HG03045 (cell line): Measurements from ENCODE around the gene SERPINE1.
"Not testable (repeated sequence)": the region's sequence is repeated elsewhere in the genome, so short reads cannot be mapped to it uniquely, and the experiment has no call there.

Experiments used
- ATAC-seq: cut with Tn5 transposase; IDR thresholded peaks from one replicate; pipeline ENCODE4 v1.9.1; 2021; ENCODE audit warnings: mild to moderate bottlenecking, moderate library complexity; ENCODE audit not compliant: unreplicated experiment

The SERPINE1 gene

DNA sequence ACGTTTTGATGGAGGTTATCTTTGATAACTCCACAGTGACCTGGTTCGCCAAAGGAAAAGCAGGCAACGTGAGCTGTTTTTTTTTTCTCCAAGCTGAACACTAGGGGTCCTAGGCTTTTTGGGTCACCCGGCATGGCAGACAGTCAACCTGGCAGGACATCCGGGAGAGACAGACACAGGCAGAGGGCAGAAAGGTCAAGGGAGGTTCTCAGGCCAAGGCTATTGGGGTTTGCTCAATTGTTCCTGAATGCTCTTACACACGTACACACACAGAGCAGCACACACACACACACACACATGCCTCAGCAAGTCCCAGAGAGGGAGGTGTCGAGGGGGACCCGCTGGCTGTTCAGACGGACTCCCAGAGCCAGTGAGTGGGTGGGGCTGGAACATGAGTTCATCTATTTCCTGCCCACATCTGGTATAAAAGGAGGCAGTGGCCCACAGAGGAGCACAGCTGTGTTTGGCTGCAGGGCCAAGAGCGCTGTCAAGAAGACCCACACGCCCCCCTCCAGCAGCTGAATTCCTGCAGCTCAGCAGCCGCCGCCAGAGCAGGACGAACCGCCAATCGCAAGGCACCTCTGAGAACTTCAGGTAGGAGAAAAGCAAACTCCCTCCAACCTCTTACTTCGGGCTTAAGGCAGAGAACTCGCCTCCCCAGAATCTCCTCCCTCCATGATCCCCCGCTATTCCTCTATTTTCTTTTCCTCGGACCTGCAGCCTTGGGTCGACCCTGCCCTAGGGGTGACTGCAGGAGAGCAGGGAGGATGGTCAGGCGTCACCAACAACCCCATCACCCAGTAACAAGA, at the start of gene SERPINE1:
SERPINE1 (plus strand) TSS at position 454 of the 809 bp plus-strand sequence. CDS start 1,290 bp downstream, outside the sequence.
- no peak for ATAC-seq

DNA sequence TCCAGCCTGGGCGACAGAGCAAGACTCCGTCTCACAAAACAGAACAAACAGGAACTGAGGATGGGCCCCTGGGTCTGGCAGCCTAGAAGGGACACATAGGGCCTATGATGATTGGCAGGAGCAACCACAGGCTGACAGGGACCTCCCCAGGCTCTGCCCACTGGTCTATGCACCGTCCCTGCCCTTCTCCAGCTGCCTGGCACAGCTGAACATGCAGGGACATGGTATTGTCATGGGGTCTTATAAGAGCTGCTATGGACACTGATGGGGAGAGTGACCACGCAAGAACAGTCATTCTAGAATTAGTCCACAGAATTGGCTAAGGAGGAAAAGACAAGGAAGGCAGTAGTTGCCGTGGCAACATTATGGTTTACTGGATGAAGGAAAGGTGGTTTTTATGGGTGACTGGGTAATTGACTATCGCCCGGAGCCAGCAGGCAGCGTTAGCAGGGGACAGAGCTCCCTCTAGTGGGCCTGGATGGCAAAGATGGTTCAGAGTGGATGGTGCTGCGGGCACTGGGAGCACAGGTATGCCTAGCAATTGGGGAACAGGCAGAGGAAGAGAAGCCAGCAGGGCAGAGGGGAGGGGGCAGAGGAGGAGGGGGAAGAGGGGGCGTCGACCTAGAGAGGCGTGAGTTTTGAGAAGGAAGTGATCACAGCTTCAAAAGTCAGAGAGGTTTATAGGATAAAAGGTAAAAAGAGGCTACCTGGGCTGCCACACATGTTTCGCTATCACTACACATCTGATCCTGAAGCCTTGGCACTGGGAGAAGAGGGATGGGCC, 49.4 kb upstream of the SERPINE1 start:
- peak; percentile 76 for ATAC-seq

DNA sequence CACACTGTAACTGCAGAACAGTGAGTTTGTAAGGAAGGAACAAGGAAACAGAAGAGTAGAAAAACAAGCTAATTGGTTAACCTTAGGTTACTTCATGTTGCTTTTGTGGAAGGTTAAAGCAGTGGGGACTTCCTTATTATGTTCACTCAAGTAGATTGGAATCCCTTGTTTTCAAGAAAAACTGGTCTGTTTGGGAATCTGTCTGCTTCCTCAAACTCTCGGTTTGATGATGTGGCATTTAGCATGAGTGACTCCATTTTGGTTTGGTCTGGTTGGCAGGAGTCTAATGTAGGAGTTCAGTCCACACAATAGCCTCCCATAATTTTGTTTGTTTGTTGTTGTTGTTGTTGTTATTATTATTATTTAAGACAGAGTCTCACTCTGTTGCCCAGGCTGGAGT, 45.5 kb upstream of the SERPINE1 start:
- ATAC-seq: no peak

DNA sequence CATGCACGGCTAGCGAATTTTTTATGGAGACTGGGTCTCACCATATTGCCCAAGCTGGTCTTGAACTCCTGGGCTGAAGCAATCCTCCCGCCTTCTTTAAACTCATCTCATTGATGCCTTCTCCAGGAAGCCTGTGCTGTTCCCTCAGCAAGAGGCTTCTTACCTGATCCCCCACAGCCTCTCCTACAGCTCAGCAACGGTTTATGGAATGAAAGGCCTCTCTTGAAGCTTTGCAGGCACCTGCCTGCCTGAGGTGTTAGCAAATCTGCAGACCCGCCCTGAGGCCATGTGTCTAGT, 42.1 kb upstream of the SERPINE1 start:
- ATAC-seq: no peak

DNA sequence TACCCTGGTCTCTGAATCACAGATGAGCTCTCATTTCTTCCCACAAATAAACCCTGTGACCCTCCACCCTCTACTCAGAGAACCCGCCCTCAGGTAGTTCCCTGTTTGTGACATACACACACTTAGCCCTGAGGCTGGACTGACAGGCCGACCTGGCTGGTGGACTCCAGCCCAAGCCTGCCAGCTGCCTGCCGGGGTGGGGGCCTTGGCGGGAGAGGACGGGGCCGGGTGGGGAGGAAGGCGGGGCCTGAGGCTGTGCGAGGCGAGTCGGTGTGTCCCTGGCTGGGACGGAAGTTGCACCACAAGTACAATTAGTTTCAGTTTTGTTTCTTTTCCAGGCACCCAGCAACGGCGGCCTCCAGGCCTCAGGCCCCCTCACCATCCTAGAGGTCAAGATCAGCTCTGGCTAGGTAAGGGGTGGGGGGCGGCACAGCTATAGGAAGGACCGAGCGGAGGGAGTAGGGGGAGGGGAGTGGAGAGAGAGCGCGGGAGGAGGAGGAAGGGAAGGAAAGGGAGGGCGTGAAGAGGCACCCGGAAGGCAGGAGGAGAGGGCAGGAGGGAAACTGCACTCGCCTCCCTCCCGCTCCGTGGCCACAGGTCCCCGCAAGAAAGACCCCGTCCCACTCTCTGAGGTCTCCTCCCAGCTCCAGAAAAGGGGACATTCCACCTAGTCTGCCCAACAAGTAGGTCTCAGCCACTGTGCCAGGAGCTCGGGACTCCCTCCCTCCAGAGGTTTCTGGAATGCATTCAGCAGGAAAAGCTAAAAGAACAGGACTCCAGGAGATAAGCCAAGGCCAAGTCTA, 41.5 kb upstream of the SERPINE1 start, which contains the start of gene TRIM56:
TRIM56 (plus strand) TSS at position 320 of the 803 bp plus-strand sequence. CDS start 1,832 bp downstream, outside the sequence.
- peak; percentile 79 for ATAC-seq

DNA sequence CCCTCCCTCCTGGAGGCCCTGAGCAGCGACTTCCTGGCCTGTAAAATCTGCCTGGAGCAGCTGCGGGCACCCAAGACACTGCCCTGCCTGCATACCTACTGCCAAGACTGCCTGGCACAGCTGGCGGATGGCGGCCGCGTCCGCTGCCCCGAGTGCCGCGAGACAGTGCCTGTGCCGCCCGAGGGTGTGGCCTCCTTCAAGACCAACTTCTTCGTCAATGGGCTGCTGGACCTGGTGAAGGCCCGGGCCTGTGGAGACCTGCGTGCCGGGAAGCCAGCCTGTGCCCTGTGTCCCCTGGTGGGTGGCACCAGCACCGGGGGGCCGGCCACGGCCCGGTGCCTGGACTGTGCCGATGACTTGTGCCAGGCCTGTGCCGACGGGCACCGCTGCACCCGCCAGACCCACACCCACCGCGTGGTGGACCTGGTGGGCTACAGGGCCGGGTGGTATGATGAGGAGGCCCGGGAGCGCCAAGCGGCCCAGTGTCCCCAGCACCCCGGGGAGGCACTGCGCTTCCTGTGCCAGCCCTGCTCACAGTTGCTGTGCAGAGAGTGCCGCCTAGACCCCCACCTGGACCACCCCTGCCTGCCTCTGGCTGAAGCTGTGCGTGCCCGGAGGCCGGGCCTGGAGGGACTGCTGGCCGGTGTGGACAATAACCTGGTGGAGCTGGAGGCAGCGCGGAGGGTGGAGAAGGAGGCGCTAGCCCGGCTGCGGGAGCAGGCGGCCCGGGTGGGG, 39.4 kb upstream of the SERPINE1 start:
- no peak for ATAC-seq

DNA sequence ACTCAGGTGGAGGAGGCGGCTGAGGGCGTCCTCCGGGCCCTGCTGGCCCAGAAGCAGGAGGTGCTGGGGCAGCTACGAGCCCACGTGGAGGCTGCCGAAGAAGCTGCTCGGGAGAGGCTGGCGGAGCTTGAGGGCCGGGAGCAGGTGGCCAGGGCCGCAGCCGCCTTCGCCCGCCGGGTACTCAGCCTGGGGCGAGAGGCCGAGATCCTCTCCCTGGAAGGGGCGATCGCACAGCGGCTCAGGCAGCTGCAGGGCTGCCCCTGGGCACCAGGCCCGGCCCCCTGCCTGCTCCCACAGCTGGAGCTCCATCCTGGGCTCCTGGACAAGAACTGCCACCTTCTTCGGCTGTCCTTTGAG, 38.9 kb upstream of the SERPINE1 start:
- no peak for ATAC-seq

DNA sequence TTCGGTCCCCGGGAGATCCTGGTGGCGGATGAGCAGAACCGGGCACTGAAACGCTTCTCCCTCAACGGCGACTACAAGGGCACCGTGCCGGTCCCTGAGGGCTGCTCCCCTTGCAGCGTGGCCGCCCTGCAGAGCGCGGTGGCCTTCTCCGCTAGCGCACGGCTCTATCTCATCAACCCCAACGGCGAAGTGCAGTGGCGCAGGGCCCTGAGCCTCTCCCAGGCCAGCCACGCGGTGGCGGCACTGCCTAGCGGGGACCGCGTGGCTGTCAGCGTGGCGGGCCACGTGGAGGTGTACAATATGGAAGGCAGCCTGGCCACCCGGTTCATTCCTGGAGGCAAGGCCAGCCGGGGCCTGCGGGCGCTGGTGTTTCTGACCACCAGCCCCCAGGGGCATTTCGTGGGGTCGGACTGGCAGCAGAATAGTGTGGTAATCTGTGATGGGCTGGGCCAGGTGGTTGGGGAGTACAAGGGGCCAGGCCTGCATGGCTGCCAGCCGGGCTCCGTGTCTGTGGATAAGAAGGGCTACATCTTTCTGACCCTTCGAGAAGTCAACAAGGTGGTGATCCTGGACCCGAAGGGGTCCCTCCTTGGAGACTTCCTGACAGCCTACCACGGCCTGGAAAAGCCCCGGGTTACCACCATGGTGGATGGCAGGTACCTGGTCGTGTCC, 37.9 kb upstream of the SERPINE1 start:
- ATAC-seq: no peak

DNA sequence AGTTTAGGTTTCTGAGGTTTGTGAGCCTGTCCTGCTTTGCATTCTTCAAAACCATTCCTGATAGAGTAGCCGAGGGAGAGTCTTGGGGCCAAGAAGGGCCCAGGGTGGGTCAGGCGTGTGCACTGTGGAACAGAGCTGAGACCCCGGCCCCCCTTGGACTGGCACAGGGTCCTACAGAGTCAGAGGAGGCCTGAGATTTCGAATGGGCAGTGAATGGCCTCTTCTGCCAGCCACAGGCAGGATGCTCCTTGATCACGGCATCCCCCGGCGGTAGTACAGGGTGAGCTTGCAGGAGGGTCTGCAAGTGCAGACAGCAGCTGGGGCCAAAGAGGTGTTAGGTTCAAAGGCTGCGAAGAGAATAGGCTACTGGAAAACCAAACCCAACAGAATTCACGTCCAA, 37.0 kb upstream of the SERPINE1 start:
- no peak for ATAC-seq

DNA sequence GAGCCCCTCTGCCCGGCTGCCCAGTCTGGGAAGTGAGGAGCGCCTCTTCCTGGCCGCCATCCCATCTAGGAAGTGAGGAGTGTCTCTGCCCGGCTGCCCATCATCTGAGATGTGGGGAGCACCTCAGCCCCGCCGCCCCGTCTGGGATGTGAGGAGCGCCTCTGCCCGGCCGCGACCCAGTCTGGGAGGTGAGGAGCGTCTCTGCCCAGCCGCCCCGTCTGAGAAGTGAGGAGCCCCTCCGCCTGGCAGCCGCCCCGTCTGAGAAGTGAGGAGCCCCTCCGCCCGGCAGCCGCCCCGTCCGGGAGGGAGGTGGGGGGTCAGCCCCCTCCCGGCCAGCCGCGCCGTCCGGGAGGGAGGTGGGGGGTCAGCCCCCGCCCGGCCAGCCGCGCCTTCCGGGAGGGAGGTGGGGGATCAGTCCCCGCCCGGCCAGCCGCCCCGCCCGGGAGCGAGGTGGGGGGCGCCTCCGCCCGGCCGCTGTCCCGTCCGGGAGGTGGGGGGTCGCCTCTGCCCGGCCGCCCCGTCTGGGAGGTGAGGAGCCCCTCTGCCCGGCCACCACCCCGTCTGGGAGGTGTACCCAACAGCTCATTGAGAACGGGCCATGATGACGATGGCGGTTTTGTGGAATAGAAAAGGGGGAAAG, 34.5 kb upstream of the SERPINE1 start:
- not testable (repeated sequence) for ATAC-seq

DNA sequence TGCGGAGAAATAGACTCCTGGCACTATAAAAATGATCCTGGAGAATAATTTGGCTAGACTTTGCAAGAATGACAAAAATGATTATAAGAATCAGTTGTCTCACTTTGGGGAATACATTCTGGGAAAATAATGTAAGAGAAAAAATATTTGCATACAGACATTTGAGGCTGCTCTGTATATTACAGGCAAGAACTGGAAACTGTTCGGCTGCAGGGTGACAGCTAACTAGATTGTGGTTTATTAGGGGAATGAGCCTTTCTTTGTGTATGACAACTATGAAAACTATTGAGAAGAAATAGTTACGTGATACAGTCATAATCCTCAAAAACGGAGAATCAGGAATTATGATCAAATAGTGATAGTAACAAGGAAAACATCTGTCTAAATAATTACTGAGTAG, 33.0 kb upstream of the SERPINE1 start:
- no peak for ATAC-seq

DNA sequence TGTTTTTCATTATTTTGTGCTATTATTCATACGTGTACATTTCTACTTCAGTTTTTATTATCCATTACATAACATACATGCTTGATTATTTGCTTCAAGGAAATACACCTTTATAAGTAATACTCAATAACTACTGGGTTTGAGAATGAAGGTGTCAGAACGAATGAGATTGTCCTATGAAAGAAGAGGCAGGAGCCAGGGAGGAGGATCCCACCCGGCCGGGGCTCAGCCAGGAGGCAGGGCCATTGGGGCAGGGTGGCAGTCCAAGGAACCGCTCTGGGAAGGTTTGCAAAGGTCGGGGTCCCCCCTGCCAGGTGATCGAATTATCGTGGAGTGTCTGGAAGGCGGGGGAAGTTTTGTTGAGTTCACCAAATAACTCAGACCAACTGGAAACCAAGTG, 32.5 kb upstream of the SERPINE1 start:
- no peak for ATAC-seq

DNA sequence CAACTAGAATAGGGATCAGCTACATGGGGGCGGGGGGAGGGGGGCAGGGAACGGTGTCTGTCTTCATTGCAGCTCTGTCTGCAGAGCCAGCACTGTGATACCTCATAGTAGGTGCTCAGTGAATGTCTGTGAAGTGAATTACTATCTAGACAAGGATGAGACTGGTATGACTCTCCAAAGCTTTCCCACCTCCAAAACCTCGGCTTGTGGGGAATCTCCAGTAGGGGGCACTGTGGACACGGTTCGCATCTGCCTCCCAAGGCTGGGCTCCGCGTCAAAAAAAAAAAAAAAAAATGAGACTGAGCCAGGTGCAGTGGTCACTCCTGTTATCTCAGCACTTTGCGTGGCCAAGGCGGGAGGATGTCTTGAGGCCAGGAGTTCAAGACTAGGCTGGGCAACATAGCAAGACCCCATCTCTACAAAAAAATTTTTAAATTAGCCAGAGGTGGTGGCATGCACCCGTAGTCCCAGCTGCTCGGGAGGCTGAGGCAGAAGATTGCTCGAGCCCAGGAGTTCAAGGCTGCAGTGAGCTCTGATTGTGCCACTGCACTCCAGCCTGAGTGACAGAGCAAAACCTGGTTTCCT, 32.0 kb upstream of the SERPINE1 start:
- no peak for ATAC-seq

DNA sequence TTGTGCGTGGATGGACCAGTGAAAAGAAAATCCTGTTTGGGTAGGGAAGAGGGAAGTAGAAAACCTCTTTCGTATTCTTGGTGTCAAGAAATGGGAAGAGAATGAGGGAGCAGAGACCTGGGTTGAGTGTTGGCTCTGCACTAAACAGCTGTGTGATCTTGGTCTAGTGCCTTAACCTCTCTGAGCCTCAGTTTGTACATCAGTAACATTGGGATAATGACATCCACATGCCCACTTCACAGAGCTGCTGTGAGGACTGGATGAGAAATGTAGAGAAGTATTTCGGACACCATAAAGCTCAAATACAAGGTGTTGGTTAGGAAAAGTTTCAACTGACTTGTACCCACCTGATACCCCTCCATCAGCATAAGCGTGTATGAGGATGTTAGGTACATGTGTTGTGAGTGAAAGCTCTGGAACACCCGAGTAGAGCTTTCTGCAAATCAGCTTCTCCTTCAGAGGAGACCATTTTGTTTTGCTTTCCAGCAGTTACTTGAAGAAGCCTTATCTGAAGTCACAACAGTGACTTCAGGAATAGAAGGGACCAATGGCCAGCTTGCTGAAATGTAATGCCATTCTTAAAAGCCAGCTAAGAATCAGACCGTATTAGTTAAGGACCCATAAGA, 30.5 kb upstream of the SERPINE1 start:
- ATAC-seq: no peak

DNA sequence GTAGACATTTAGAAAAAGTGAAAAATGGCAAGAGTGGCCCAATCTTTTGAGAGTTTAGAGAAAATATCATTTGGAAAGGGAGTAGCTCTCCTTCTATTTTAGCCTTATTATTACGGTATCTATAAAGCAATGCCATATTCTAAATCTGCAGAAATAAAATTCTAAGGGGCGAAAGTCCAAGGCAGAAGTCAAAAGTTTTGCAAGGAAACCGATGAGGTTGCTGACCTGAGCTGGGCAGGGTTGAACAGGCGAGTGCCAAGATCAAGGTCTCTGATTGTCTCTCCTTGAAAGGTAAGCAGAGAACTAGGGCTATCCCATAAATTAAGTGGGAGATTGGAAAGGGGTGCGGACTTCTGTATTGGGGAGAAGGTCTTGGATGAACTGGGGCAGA, 30.0 kb upstream of the SERPINE1 start:
- no peak for ATAC-seq

DNA sequence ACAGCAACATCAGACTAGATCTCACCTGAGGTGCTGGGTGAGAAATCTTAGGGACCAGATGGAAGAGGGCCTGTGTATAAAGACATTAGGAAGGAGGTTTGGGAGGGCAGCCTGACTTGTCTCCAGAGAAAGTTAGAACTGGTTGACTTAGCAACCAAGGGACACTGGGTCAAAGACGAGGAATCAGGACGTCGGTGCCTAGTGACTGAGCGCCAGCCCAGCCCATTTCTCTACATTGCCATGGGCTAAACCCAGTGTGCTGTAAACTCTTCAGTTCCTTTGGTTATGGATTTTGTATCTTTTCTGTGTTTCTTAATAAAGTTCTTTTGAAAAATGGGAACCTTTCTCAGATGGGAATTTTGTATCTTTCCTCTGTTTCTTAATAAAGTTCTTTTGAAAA, 29.3 kb upstream of the SERPINE1 start:
- ATAC-seq: no peak

DNA sequence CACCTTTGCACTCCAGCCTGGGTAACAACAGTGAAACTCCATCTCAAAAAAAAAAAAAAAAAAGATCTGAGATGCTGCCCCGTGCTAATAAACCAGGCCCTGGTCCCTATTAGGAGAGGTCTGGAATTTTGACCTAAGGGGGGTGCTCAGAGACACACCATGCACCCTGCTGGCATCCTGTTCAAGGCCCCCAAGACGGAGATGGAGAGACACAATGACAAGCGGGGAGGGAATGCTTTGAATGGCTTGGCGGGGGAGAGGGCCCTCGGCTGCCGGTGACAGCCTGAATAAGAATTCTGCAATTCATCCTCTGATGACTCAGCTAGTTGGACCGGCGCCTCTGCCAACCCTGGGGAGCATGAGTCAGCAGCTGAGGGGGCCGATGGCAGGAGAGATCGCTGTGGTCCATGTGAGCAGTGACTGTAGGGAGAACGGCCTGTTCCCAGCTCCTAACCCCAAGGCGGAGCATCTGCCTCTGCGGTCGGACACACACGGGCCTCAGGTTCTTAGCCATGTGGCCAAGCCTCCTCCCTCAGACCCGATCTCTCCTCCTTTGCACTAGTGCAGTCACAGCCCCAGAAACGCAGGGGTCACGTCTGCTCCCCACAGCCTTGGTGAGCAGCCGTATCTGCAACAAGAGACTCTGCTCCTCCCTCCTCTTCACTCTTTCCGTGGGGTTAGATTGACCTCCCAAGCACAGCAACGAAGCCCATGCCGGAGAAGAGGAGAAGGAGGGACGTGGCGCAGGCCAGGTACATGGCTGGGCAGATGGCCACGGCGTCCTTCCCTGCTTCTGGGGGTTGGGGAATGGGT, 26.7 kb upstream of the SERPINE1 start:
- ATAC-seq: no peak
